ENCODE measurements around the gene KRTAP13-2. TPM values are rescaled to one million over a fixed set of nuclear protein-coding genes. Genes with fewer than 3 reads are reported as not detected.

The KRTAP13-2 gene
- total and polyA plus RNA-seq, 9 of the 15 experiments (the other 6 are each of a cell fraction or from before 2014, with no cell fraction given) = not detected

- in situ Hi-C loops (cut with MboI) = no loop called here
- H3K4me3 ChIP-seq = no peak overlapping the region
- H3K9me1 ChIP-seq (ENCODE audit: control insufficient read depth, insufficient read depth, low read length) = no peaks in the 10 kb centered on the region
- H2AFZ ChIP-seq (ENCODE audit: low read depth, low read length) = no peak overlapping the region
- WGBS (ENCODE audit: insufficient coverage, low coverage, missing lambda C conversion rate) = 0% methylated on average over 3 of the region's 3 CpGs
- CTCF ChIA-PET (ENCODE audit: low intra/inter-chr PET ratio) = no interaction called here
- ATAC-seq (no peak), FAIRE-seq (no peak), DNase-seq (ENCODE audit: extremely low read depth in 1 of 4, low spot score in 3 of 4) (no peak)
- no peaks in the 10 kb centered on the region for H3K4me1 ChIP-seq (replicated peaks in 1 of 2; ENCODE audit: control insufficient read depth in 2 of 2, insufficient read depth in 2 of 2, low read length in 2 of 2)
- H3K79me2 ChIP-seq (ENCODE audit: control insufficient read depth, insufficient read depth, low read length) = no peaks in the 10 kb centered on the region
- H3K27ac ChIP-seq (ENCODE audit: extremely low read depth, low read depth, low read length) = no peak overlapping the region
- intact Hi-C loops (cut with micrococcal nuclease) = no loop called here
- no peak overlapping the region for H3K9ac ChIP-seq (ENCODE audit: insufficient read depth in 1 of 2, low read depth in 2 of 2, low read length in 2 of 2)
- H3K27me3 ChIP-seq (ENCODE audit: control insufficient read depth in 2 of 2, insufficient read depth in 2 of 2, low read length in 2 of 2) = no peaks in the 10 kb centered on the region
- no peak overlapping the region for H3K4me2 ChIP-seq (ENCODE audit: insufficient read depth, low read length)
- no peak for TF ChIP-seq PHTF2 (CRISPR knock-in tag; IDR thresholded peaks at IDR 0.05)
- TF ChIP-seq OTX1 (CRISPR knock-in tag; IDR thresholded peaks at IDR 0.05) = no peak
- TF ChIP-seq SP1 (CRISPR knock-in tag; IDR thresholded peaks at IDR 0.05) = no peak
- no peak for TF ChIP-seq CCNT2 (IDR thresholded peaks at IDR 0.05; ENCODE audit: borderline replicate concordance, extremely low read depth, insufficient read length, low read depth, low read length)
- no peak for TF ChIP-seq CEBPB (tag; IDR thresholded peaks at IDR 0.05)
- TF ChIP-seq GTF2B (IDR thresholded peaks at IDR 0.05; ENCODE audit: extremely low read depth, insufficient read length) = no peak
- no peaks in the 10 kb centered on the region for H4K20me1 ChIP-seq (replicated peaks; ENCODE audit: control insufficient read depth, insufficient read depth, low read length)
- H3K9me3 ChIP-seq (replicated peaks; ENCODE audit: control insufficient read depth, insufficient read depth, low read depth, low read length) = no peaks in the 10 kb centered on the region
- no peaks in the 10 kb centered on the region for H3K36me3 ChIP-seq (ENCODE audit: control insufficient read depth, insufficient read depth, low read length)
- POLR2A ChIA-PET = interaction anchor here (0.5 kb wide), 1 partner anchor 54 kb away, joined by 3 read pairs; no protein-coding TSS in a partner anchor
- no TSS peak for BruUV-seq (replicated peaks)
Measured at GRCh38 chr21:30349572-30349971, 22.5 kb downstream of the KRTAP13-2 start.

GRCh38 chr21:30348506-30348905, 23.6 kb downstream of the KRTAP13-2 start, which contains the start of gene KRTAP23-1:
KRTAP23-1 (minus strand) TSS chr21:30348606; CDS start chr21:30348606, 0 bp downstream.
- Histone ChIP-seq H3K9me1 (ENCODE audit: control insufficient read depth, insufficient read depth, low read length) (no peaks in the 10 kb centered on the region), H3K9ac (ENCODE audit: insufficient read depth in 1 of 2, low read depth in 2 of 2, low read length in 2 of 2) (no peak within 1 kb of the TSS), H3K36me3 (ENCODE audit: control insufficient read depth, insufficient read depth, low read length) (no peaks in the 10 kb centered on the region), H4K20me1 (replicated peaks; ENCODE audit: control insufficient read depth, insufficient read depth, low read length) (no peaks in the 10 kb centered on the region), H3K27ac (ENCODE audit: extremely low read depth, low read depth, low read length) (no peak within 1 kb of the TSS), H3K4me3 (no peak within 1 kb of the TSS), H3K9me3 (replicated peaks; ENCODE audit: control insufficient read depth, insufficient read depth, low read depth, low read length) (no peaks in the 10 kb centered on the region), H3K79me2 (ENCODE audit: control insufficient read depth, insufficient read depth, low read length) (no peaks in the 10 kb centered on the region), H3K4me2 (ENCODE audit: insufficient read depth, low read length) (no peak within 1 kb of the TSS), H2AFZ (ENCODE audit: low read depth, low read length) (no peak within 1 kb of the TSS), H3K4me1 (replicated peaks in 1 of 2; ENCODE audit: control insufficient read depth in 2 of 2, insufficient read depth in 2 of 2, low read length in 2 of 2) (no peaks in the 10 kb centered on the region), H3K27me3 (ENCODE audit: control insufficient read depth in 2 of 2, insufficient read depth in 2 of 2, low read length in 2 of 2) (no peaks in the 10 kb centered on the region)
- WGBS (ENCODE audit: insufficient coverage, low coverage, missing lambda C conversion rate) = 6% methylated on average over 4 of the region's 4 CpGs
- FAIRE-seq = no peak
- DNase-seq (ENCODE audit: extremely low read depth in 1 of 4, low spot score in 3 of 4) = no peak
- intact Hi-C loops (cut with micrococcal nuclease) = no loop called here
- no peak for ATAC-seq
- POLR2A ChIA-PET = no interaction called here
- BruUV-seq (replicated peaks) = no TSS peak
- CTCF ChIA-PET (ENCODE audit: low intra/inter-chr PET ratio) = no interaction called here
- in situ Hi-C loops (cut with MboI) = no loop called here
- no peak for TF ChIP-seq GMEB1 (CRISPR knock-in tag; IDR thresholded peaks at IDR 0.05)
- TF ChIP-seq MAX (CRISPR knock-in tag; IDR thresholded peaks at IDR 0.05) = no peak
- no peak for TF ChIP-seq PHB (CRISPR knock-in tag; IDR thresholded peaks at IDR 0.05)
- TF ChIP-seq CTCF (IDR thresholded peaks at IDR 0.05 in 2 of 3, conservative IDR thresholded peaks at IDR 0.05 in 1 of 3; ENCODE audit: insufficient read depth in 2 of 3, low read depth in 1 of 3, low read length in 3 of 3) = no peak
- TF ChIP-seq ZNF586 (CRISPR knock-in tag; conservative IDR thresholded peaks at IDR 0.05) = no peak
- TF ChIP-seq HDAC6 (IDR thresholded peaks at IDR 0.05; ENCODE audit: low read depth, low read length) = no peak

All from K562 (cell line).